GM23338 (cell line): ENCODE measurements around the gene USP24.

Experiments
- CREB1 ChIP-seq: fragments of 250-450 bp; sonication (Bioruptor Pico); IDR thresholded peaks from 2 replicates; pipeline ENCODE4 v1.5.0; 2020; ENCODE audit warnings: low read depth, mild to moderate bottlenecking, moderate library complexity
- EZH2 ChIP-seq: fragments of 200-600 bp; sonication (generic); IDR thresholded peaks from one replicate; pipeline ENCODE4 v1.8.0; 2017; ENCODE audit warnings: antibody characterized with exemption, mild to moderate bottlenecking, low read depth; ENCODE audit not compliant: unreplicated experiment
- EZH2phosphoT487 ChIP-seq: fragments of 200-600 bp; sonication (generic); IDR thresholded peaks from one replicate; pipeline ENCODE4 v1.8.1; 2018; ENCODE audit warnings: antibody characterized with exemption; ENCODE audit not compliant: unreplicated experiment
- JUNB ChIP-seq: IDR thresholded peaks from one replicate; pipeline ENCODE4 v1.6.1; 2016; ENCODE audit warnings: antibody characterized with exemption; ENCODE audit not compliant: unreplicated experiment
- NANOG ChIP-seq: IDR thresholded peaks from 2 replicates; pipeline ENCODE4 v1.6.1; 2016; ENCODE audit warnings: antibody characterized with exemption, borderline replicate concordance
- POLR2AphosphoS5 ChIP-seq: IDR thresholded peaks from 2 replicates; pipeline ENCODE4 v1.6.1; 2016; ENCODE audit warnings: antibody characterized with exemption, low read depth
- ZNF114 ChIP-seq: fragments of 250-450 bp; sonication (Bioruptor Pico); IDR thresholded peaks from 2 replicates; pipeline ENCODE4 v1.5.0; 2020; ENCODE audit warnings: mild to moderate bottlenecking, moderate library complexity
- TF ChIP-seq, protein P1 (sequence below), 2 experiments: fragments of 200-600 bp in 1 of 2; sonication (generic) in 1 of 2; conservative IDR thresholded peaks; 2 replicates each; pipeline versions ENCODE4 v1.5.1 to v1.6.1; 2016 to 2017; ENCODE audit warnings: antibody characterized with exemption in 2 of 2, low read depth in 2 of 2, mild to moderate bottlenecking in 2 of 2, moderate library complexity in 1 of 2
- TF ChIP-seq, protein P2 (sequence below): IDR thresholded peaks from one replicate; pipeline ENCODE4 v1.6.1; 2018; ENCODE audit warnings: antibody characterized with exemption; ENCODE audit not compliant: unreplicated experiment
- TF ChIP-seq, protein P3 (sequence below): fragments of 250-450 bp; sonication (Bioruptor Pico); IDR thresholded peaks from 2 replicates; pipeline ENCODE4 v1.5.0; 2020; ENCODE audit warnings: mild to moderate bottlenecking, moderate library complexity

DNA sequence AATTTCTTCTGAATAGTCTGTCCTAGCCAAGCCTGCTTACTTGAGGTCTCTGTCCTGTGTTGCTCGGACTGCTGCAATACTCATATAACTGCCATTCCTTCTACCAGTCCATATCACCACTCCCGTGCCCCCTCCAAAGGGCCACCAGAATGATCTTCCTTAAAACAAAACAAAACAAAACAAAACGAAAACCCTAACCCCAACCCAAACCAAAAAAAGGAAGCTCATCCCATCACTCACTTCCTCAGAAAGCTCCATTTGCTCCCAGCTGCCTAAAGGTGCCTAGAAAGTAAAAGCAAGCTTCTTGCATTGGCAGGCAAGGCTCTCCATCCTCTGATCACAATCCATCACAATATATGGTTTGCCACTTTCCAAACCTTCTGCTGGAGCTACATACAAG is 20.3 kb downstream of the USP24 start:
- TF ChIP-seq, protein P1, sequence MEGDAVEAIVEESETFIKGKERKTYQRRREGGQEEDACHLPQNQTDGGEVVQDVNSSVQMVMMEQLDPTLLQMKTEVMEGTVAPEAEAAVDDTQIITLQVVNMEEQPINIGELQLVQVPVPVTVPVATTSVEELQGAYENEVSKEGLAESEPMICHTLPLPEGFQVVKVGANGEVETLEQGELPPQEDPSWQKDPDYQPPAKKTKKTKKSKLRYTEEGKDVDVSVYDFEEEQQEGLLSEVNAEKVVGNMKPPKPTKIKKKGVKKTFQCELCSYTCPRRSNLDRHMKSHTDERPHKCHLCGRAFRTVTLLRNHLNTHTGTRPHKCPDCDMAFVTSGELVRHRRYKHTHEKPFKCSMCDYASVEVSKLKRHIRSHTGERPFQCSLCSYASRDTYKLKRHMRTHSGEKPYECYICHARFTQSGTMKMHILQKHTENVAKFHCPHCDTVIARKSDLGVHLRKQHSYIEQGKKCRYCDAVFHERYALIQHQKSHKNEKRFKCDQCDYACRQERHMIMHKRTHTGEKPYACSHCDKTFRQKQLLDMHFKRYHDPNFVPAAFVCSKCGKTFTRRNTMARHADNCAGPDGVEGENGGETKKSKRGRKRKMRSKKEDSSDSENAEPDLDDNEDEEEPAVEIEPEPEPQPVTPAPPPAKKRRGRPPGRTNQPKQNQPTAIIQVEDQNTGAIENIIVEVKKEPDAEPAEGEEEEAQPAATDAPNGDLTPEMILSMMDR (conservative IDR thresholded peaks at IDR 0.05; ENCODE audit: low read depth in 2 of 2) = no peak
- no peak for TF ChIP-seq EZH2
- TF ChIP-seq POLR2AphosphoS5 = no peak
- TF ChIP-seq, protein P2, sequence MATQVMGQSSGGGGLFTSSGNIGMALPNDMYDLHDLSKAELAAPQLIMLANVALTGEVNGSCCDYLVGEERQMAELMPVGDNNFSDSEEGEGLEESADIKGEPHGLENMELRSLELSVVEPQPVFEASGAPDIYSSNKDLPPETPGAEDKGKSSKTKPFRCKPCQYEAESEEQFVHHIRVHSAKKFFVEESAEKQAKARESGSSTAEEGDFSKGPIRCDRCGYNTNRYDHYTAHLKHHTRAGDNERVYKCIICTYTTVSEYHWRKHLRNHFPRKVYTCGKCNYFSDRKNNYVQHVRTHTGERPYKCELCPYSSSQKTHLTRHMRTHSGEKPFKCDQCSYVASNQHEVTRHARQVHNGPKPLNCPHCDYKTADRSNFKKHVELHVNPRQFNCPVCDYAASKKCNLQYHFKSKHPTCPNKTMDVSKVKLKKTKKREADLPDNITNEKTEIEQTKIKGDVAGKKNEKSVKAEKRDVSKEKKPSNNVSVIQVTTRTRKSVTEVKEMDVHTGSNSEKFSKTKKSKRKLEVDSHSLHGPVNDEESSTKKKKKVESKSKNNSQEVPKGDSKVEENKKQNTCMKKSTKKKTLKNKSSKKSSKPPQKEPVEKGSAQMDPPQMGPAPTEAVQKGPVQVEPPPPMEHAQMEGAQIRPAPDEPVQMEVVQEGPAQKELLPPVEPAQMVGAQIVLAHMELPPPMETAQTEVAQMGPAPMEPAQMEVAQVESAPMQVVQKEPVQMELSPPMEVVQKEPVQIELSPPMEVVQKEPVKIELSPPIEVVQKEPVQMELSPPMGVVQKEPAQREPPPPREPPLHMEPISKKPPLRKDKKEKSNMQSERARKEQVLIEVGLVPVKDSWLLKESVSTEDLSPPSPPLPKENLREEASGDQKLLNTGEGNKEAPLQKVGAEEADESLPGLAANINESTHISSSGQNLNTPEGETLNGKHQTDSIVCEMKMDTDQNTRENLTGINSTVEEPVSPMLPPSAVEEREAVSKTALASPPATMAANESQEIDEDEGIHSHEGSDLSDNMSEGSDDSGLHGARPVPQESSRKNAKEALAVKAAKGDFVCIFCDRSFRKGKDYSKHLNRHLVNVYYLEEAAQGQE = no peak
- TF ChIP-seq, protein P3, sequence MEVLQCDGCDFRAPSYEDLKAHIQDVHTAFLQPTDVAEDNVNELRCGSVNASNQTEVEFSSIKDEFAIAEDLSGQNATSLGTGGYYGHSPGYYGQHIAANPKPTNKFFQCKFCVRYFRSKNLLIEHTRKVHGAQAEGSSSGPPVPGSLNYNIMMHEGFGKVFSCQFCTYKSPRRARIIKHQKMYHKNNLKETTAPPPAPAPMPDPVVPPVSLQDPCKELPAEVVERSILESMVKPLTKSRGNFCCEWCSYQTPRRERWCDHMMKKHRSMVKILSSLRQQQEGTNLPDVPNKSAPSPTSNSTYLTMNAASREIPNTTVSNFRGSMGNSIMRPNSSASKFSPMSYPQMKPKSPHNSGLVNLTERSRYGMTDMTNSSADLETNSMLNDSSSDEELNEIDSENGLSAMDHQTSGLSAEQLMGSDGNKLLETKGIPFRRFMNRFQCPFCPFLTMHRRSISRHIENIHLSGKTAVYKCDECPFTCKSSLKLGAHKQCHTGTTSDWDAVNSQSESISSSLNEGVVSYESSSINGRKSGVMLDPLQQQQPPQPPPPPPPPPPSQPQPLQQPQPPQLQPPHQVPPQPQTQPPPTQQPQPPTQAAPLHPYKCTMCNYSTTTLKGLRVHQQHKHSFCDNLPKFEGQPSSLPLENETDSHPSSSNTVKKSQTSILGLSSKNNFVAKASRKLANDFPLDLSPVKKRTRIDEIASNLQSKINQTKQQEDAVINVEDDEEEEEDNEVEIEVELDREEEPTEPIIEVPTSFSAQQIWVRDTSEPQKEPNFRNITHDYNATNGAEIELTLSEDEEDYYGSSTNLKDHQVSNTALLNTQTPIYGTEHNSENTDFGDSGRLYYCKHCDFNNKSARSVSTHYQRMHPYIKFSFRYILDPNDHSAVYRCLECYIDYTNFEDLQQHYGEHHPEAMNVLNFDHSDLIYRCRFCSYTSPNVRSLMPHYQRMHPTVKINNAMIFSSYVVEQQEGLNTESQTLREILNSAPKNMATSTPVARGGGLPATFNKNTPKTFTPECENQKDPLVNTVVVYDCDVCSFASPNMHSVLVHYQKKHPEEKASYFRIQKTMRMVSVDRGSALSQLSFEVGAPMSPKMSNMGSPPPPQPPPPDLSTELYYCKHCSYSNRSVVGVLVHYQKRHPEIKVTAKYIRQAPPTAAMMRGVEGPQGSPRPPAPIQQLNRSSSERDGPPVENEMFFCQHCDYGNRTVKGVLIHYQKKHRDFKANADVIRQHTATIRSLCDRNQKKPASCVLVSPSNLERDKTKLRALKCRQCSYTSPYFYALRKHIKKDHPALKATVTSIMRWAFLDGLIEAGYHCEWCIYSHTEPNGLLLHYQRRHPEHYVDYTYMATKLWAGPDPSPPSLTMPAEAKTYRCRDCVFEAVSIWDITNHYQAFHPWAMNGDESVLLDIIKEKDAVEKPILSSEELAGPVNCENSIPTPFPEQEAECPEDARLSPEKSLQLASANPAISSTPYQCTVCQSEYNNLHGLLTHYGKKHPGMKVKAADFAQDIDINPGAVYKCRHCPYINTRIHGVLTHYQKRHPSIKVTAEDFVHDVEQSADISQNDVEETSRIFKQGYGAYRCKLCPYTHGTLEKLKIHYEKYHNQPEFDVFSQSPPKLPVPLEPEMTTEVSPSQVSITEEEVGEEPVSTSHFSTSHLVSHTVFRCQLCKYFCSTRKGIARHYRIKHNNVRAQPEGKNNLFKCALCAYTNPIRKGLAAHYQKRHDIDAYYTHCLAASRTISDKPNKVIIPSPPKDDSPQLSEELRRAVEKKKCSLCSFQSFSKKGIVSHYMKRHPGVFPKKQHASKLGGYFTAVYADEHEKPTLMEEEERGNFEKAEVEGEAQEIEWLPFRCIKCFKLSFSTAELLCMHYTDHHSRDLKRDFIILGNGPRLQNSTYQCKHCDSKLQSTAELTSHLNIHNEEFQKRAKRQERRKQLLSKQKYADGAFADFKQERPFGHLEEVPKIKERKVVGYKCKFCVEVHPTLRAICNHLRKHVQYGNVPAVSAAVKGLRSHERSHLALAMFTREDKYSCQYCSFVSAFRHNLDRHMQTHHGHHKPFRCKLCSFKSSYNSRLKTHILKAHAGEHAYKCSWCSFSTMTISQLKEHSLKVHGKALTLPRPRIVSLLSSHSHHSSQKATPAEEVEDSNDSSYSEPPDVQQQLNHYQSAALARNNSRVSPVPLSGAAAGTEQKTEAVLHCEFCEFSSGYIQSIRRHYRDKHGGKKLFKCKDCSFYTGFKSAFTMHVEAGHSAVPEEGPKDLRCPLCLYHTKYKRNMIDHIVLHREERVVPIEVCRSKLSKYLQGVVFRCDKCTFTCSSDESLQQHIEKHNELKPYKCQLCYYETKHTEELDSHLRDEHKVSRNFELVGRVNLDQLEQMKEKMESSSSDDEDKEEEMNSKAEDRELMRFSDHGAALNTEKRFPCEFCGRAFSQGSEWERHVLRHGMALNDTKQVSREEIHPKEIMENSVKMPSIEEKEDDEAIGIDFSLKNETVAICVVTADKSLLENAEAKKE (CRISPR knock-in tag) = no peak
- TF ChIP-seq EZH2phosphoT487 = no peak
- TF ChIP-seq JUNB = no peak
- no peak for TF ChIP-seq NANOG
- TF ChIP-seq ZNF114 (CRISPR knock-in tag) = no peak
- TF ChIP-seq CREB1 (CRISPR knock-in tag) = no peak
